Measurements from ENCODE around the gene TMEM53.
A peak's percentile ranks its signal among the peaks of the same experiment; 100 is the strongest.
"Not testable (repeated sequence)": the region's sequence is repeated elsewhere in the genome, so short reads cannot be mapped to it uniquely, and the experiment has no call there.

The TMEM53 gene

DNA sequence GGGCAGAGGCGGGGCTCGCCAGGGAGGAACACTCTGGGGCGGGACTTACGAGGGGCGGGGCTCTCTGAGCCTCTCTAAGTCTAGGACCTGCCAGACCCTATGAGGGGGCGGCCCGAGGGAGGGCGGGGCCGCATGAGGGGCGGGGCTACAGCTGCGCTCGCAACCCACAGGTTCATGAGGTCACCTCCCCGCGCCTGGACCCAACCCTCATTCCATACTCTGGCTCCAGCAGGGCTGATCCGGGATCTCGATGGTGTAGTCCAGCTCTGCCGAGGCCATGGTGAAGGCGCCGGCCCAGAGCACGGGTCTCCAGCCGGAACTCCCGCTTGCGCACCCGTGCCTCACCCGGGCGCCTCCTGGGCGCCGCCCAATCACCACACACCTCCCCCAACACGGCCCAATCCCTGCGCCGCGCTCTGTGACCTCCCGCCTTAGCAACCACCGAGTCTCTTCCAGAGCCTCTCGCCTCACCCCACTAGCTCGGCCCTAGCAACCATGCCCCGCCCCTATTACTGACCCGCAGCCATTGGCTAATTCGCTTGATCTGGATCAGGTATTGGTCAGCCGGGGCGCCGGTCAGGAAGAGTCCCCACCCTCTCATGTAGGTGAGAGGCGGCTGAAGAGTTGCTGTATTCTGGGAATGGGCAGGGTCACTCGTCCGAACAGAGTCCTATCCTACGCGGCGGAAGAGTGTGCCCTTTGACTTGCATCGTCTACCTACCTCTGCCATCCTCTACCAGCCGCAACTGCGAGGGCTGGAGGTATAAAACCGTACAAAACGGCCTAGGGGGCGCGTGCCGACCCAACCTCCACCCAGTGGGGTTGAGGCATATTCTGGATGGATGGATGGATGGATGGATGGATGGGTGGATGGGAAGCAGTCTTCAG, at the start of gene TMEM53, which contains the start of gene ARMH1:
Gene TMEM53 (minus strand): TSS at position 369 of the 888 bp plus-strand sequence. CDS start 90 bp downstream, at position 279.
Gene ARMH1 (plus strand): TSS at position 602 of the 888 bp plus-strand sequence. CDS start 14,984 bp downstream, outside the sequence.
- DNase-seq (peak; percentile 97), ATAC-seq (peak; percentile 98)

DNA sequence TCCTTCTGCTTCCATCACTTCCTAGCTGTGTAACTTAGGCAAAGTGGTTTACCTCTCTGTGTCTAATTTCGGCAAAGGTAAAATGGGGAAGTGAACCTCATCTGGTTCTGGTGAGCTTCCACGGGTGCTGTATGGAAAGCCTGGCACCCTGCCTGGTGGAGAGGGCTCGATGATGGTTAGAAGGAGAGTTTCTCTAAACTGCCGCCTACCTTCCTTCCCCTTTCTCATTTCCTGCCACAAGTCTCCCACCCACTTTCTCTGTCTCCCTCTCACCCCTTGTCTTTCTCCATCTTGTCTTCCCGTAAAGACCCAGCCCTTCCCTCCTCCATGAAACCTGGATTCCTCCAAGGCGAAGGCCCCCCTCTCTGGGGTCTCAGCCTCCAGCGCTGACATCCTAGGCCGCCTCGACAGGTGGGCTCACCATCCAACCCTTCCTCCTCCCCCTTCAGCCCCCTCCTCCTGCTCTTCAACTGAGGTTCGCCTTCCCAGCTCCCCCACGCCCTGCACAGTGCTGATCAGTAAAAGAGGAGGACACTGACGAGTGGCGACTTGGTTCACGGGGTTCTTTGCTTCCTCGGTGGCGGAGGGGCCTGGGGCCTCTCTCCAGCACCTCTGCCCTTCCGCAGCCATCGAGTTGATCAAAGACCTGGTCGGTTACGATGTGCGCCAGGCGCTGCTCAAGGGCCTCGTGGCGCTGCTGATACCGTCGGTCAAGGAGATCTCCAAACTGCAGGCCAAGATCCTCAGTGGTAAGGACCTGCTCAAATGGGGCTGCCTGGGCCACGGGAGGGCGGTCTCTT, 49.4 kb upstream of the TMEM53 start:
- ATAC-seq = peak; percentile 4
- peak; percentile 66 for DNase-seq

DNA sequence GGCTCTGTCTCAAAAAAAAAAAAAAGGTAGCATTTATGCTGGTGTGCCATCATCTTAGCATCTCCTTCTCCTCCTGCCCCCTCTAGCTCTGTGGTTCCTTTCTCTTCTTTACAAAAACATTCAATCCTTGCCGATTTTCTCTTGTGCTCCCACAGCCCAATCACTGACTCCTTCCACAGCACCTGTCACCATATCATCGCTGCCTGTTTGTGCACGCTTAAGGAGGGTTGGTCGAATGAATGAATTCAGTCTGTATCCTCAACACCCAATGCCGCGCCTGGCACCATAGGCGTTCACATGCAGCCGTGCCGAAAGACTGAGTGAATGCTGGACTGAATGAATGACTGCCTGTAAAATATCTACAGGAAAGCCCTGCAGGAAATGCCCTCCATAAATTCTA, 48.8 kb upstream of the TMEM53 start:
- ATAC-seq = no peak
- peak; percentile 50 for DNase-seq

DNA sequence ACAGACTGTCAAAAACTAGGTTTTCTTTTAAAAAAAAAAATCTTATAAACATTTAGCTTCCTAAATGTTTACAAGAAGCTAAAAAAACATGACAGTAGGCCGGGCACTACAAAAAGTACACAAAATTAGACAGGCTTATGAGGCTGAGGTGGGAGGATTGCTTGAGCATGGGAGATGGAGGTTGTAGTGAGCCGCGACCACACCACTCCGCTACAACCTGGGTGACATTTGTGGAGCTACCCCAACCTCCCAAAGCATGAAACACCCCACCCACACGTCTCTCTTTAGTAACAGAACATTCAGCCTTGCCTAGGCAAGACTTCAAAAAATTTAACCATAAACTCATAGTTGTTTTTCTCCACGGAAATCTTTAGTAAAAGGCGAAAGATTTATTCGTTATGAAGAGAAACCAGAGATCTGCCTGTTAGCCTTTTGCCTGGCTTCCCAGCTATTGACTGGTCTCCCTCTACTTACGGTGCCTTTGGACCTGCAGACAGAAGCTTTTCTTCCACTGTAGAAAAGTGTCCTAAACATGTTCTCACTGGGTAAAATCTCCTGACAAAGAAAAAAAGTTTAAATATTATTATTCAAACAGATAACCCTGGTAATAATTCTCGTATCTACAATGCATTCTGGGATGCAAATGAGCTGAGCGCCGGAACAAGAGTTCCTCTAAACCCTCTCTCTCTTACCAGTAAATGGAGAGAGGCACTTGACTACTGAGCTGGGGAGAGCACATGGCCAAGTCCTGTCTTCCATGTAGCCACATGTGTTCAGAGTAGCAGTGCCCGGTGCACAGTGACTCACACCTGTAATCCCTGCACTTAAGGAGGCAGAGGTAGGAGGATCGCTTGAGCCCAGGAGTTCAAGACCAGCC, 47.4 kb upstream of the TMEM53 start:
- DNase-seq = peak; percentile 86
- peak; percentile 87 for ATAC-seq

DNA sequence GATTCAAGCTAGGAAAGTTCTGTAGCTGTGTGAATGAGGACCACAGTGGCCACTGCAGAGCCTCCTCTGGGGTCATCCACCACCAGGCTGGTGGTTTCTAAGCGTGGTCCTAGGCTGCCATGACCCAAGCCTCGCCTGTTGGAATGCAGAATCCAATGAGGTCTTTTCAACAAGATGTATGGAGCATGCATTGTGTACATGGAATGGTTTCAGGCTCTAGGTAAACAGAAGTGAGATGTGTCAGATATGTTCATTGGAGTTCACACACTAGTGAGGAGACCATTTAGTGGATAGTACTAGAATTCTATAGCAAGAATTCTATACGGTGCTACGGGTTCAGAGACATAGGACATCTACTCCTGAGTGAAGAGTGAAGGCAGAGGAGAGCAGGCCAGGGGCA, 46.0 kb upstream of the TMEM53 start:
- DNase-seq (no peak), ATAC-seq (no peak)

DNA sequence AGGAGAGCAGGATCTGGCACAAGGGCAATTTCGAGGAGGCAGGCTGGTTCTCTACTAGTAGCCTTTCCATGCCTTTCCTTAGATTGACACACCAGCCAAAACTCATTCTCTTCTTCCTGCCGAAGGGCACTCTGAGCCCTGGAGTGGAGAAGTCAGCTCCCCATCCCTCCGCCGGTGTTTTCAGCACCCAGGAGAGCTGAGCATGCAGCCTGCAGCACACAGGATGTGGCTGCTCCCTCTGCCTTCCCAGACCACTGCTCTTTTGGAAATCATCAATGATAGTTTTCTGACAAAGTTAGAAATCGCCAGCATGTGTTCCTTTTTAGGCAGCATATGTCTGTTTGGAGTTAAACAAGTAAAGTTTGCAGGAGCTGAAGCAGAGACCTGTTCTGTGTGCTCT, 45.0 kb upstream of the TMEM53 start:
- ATAC-seq = no peak

DNA sequence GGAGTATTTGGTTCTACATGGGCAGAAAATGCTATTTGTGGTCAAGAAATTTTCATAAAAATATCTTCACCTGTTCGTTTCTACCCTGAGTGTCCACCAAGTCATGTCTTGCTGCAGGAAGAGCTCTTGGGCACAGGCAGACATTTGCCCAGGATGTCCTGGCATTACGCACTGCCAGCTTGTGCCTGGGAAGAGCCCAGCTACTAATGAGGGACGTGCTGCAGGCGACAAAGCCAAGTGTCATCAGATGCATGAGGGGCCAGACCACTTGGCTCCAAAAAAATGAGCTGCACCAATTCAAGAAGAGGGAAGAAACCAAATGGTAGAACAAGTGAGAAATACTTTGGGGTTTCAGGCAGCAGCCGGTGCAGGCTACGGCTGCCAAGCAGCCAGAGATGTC, 43.8 kb upstream of the TMEM53 start:
- ATAC-seq (no peak), DNase-seq (no peak)

More for the DNA sequence above, 45.0 kb upstream of the TMEM53 start:
- no peak for DNase-seq

DNA sequence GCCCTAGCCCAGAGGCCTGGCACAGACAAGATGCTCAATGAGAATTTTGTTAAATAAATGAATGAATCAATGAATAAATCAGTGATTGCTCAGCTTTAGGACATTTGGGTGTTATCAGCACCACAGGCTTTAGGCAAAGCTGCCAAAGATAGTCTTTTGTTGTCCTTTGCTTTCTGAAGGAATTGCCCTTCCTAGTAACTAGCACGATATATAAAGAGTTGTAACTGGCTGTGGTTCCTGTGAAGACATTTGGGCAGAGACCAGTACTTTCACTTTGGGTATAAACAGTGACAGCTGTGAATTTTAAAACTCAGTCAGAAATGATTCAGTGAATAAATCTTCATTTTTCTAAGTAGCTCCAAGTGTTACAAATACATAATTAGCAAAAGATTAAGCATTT, 43.4 kb upstream of the TMEM53 start:
- ATAC-seq (no peak), DNase-seq (no peak)

DNA sequence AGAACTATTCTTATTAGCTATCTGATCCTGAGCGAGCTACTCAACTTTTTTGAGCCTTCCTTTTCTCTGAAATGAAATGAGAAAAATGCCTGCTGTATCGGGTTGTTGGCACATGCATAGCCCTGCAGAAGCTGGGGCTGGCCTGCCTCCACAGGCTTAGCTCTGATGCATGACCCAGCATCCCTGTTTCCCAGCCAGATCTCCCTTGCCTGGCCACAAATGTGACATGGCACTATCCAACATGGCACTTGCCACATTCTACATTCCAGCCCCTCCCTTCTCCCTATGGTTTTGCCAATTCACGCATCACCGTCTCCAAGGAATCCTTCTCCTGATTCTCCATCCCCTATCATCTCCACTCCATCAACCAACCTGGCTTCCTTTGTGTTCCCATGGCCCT, 42.9 kb upstream of the TMEM53 start:
- no peak for ATAC-seq
- DNase-seq = no peak

DNA sequence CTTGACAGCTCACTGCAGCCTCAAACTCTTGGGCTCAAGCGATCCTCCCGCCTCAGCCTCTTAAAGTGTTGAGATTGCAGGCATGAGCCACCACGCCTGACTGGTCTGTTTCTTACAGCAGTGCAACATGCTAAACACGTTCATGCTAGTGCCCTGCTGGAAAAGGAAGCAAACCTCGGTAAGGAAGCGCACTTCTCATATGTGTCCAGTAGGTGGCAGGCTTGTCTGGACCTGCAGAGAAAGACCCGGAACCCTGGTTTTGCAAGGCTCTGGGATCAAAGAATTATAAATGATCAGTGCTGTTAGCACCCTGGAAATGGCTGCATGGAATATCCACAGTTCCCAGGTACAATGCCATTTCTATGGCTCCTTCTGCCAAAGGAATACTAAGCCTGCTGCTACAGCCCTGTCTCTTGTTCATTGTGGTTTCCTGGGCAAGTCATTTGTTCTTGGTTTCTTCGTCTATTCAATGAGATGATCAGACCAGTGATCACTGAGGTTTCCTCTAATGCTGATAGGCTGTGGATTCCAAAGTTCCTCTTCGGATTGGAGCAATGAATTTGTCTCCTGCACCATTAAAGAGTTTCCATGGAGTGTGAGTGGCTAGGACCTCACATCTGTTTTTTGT, 40.8 kb upstream of the TMEM53 start:
- DNase-seq (peak; percentile 65), ATAC-seq (peak; percentile 78)

DNA sequence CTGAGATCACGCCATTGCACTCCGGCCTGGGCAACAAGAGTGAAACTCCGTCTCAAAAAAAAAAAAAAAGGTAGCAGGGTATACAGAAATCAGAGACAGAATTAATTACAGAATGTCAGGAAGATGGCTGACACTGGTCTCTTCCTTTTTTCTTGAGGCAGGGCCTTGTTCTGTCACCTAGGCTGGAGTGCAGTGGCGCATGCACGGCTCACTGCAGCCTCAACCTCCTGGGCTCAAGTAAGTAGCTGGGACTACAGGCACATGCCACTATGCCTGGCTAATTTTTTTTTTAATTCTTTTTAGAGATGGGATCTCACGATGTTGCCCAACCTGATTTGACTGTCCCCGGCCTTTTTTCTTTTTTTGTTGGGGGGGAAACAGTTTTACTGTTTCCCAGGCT, 40.3 kb upstream of the TMEM53 start:
- ATAC-seq (no peak), DNase-seq (no peak)

DNA sequence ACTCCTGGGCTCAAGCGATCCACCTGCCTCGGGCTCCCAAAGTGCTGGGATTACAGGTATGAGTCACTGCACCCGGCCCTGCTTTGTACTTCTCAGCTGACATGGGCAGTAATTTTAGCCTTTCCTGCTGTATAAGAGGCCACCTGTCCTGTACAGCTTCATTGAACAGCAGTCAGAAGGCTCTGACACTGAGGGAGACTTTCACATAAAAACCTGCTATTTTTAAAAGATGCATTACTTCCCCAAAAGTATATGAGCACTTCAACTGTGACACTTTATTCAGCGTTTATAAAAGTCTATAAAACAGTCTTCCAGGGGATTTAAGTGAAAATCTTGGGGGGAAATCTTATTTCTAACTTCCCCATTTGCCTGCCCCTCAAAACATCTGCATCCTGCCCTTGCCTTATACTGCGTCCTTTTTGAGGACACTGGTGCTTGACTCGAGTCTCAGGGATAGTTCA, 39.1 kb upstream of the TMEM53 start:
- ATAC-seq (no peak), DNase-seq (no peak)

DNA sequence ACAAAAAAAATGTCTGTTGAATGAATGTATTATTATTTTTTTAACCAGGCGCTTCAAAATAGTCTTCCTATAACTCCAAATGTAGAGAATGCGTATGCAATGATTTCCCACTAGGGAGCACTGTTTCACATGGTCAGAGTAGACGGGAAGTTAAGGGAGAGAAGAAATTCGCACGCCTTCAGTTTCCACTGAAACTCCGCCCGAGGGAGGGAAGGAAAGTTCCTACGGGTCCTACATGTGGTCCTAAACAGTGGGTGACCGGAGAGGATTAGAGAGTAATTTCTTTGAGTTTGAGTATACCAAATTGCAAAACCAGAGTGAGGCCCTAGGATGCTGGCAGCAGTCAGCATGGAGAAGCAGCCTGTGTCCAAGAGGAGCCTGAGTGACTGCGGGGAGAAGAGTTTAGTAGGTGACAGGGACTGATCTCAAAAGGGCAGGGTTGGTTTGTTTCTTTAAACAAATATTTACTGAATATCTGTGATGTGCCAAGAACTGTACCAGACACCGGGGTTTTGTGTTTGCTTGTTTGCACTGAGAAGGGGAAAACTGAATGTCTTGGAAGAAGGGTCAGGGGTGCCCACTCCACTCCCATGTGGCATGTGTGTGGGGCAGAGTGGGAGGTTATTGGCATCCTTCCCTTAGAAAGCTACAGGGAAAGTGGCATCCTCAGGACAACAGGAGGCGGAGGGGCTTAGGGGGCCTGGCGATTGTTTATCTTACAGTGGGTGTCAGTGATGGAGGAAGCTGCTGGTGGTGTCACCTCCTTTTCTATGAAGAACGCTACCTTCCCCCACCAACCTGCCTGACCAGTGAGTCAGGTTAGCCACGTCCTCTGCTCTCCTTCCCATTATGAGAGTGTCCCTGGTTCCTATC, 33.9 kb upstream of the TMEM53 start:
- peak; percentile 62 for ATAC-seq
- peak; percentile 39 for DNase-seq

DNA sequence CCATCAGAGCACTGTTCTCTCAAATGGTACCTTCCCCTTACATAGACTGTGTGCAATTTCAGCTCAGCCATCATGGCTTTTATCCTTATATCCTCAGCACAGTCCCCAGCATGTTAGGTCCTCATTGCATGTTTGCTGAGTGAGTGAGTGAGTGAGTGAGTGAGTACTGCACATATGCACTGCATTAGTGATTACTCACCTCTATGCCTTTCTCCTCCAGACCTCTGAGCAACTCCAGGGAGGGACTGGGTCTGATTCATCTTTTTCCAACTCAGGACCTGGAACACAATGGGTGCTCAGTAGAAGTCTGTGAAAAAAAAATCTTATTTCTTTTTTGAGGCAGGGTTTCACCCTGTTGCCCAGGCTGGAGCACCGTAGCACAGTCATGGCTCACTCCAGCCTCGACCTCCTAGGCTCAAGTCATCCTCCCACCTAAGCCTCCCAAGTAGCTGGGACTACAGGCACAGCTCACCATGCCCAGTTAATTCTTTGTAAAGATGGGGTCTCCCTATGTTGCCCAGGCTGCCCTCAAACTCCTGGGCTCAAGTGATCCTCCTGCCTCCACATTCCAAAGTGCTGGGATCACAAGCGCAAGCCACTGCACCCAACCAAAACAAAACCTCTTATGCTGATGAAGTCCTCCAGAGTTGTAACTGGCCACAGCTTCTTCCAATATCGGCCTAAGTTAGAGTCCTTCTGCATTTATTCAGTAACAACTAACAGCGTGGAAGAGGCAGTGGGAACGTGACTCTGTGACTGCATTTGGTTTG, 33.0 kb upstream of the TMEM53 start:
- DNase-seq (no peak), ATAC-seq (no peak)

DNA sequence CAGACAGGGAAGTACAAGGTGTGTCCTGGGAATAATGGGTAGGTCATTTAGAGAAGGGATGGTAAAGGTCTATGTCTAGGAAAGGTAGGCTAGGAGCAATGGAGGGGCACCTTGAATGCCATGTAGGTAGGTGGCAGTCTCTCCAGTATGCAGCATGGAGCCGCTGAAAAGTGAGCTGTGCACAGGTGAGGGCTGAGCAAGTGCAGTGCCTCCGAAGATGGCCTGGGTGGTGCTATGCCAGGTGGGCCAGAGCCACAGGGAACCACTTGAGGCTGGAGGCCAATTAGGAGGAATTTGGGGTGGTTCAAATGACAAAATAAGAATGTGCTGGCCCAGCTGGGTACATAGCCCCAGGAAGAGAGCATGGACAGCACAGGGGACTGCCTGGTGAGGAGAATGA, 31.7 kb upstream of the TMEM53 start:
- no peak for DNase-seq
- ATAC-seq = no peak

DNA sequence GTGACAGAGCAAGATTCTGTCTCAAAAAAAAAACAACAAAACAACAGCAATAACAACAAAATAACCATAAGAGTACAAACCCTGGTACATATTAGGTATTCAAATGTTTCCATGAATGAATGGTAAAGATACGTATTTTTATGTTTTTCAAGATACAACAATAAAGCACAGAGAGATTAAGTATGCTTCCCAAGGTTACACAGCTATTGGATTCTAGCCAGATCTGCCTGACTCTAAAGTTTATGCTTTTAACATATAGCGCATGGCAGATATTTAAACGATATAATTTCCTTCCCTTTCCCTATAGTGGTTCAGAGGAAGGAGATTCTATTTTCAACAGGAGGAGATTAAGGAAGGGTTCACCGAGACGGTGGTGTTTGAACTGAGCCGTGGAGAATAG, 31.2 kb upstream of the TMEM53 start:
- ATAC-seq = no peak

DNA sequence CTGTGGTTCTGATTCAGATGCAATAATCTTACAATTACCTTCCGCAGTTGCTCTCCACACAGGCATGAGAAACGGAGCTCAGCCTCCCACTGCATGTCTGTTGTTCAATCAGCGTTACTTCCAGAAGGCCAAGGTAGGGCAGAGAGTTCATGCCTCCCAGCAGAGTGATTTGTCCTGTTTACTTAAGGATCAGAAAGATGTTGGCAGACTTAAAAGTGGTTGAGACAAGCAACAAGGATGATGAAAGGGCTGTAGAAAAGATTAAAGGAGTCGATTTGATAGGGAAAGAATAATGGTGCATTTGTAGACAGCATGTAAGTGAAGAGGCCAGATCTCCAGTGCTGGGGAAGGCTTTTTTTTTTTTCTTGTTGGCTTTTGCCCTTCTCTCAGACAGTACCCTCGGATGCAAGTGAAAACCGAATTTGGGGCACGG, 26.9 kb upstream of the TMEM53 start:
- DNase-seq (no peak), ATAC-seq (no peak)

More for the DNA sequence above, 31.2 kb upstream of the TMEM53 start:
- no peak for DNase-seq

DNA sequence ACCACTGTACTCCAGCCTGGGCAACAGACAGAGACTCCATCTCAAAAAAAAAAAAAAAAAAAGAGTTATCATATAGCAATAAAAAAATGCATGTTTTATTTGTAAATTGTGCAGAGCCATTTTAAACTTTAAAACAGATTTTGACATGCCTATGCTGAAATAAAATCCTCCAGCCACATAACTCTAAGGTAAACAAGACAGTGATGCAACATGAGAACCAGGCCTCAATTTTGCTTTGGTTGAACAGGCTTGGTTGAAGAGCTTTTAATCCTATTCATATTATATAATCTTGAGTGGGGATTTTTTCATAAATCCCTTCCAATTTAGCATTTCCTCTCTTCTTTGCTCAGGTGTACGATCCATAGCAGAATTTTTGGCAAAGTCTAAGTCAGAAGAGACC, 26.3 kb upstream of the TMEM53 start:
- no peak for ATAC-seq
- DNase-seq = no peak

DNA sequence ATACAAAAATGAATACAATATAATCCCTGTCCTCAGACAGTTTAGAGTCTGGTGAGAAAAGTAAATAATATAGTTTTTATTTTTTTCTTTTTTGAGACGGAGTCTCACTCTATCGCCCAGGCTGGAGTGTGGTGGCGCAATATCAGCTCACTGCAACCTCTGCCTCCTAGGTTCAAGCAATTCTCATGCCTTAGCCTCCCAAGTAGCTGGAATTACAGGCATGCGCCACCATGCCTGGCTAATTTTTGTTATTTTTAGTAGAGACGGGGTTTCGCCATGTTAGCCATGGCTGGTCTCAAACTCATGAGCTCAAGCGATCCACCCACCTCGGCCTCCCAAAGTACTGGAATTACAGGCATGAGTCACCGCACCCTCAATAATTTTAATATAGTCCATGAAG, 25.1 kb upstream of the TMEM53 start:
- not testable (repeated sequence) for DNase-seq, ATAC-seq

DNA sequence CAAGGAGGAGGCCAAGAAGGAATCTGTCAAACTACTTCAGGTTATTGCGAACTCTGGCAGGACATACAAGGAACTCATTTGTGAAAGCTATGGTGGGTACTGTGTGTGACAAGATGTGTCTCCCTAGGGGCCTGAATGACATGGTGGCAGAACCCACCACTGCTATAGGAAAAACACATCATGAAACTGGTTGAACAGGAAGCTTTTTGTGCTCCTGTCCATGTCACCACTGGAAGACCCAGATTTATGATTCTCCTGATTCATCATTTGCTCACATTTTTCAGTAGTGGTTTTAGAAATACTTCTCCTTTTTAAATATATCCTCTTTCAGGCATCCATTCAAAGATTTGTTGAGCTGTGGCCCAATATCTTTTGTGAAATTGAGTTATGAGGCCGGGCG, 23.9 kb upstream of the TMEM53 start:
- ATAC-seq (no peak), DNase-seq (no peak)

Measured in stimulated activated naive CD8-positive, alpha-beta T cell treated with anti-CD3 and anti-CD28 coated beads, Interleukin-15, Interleukin-2, amounts not matched to agents 100 U/mL and 50 U/mL, for 24 hours (primary cell).